SW480 (cell line): Measurements from ENCODE around the gene UBAC2.

Source experiments
- DNase-seq: peaks from one replicate; pipeline ENCODE4 v3.0.0-alpha.2; 2016; ENCODE audit warnings: low spot score

UBAC2 gene

GRCh38 chr13:99200432-99201167 is at the start of gene UBAC2:
Gene UBAC2, plus strand, starts transcription at chr13:99200854. Its CDS starts 55 bp downstream, at chr13:99200909.
- peak; percentile 86 for DNase-seq

- peak; percentile 46 for DNase-seq
Observed at GRCh38 chr13:99151516-99151915, 49.1 kb upstream of the UBAC2 start.

- peak; percentile 13 for DNase-seq
Observed at GRCh38 chr13:99153219-99153618, 47.4 kb upstream of the UBAC2 start.

- DNase-seq = no peak
Observed at GRCh38 chr13:99154064-99154463, 46.6 kb upstream of the UBAC2 start.

GRCh38 chr13:99155821-99156220 is 44.8 kb upstream of the UBAC2 start:
- DNase-seq = no peak

GRCh38 chr13:99157046-99157445 is 43.6 kb upstream of the UBAC2 start:
- DNase-seq = no peak

- DNase-seq = no peak
Observed at GRCh38 chr13:99158846-99159245, 41.8 kb upstream of the UBAC2 start.

GRCh38 chr13:99159331-99160061 is 41.2 kb upstream of the UBAC2 start:
- DNase-seq = no peak

GRCh38 chr13:99160415-99160814 is 40.2 kb upstream of the UBAC2 start:
- DNase-seq = no peak

GRCh38 chr13:99161512-99161911 is 39.1 kb upstream of the UBAC2 start:
- DNase-seq = no peak

- no peak for DNase-seq
Observed at GRCh38 chr13:99162567-99163361, 37.9 kb upstream of the UBAC2 start.

- no peak for DNase-seq
Observed at GRCh38 chr13:99164226-99164625, 36.4 kb upstream of the UBAC2 start.

GRCh38 chr13:99165753-99166587 is 34.7 kb upstream of the UBAC2 start:
- no peak for DNase-seq

GRCh38 chr13:99172951-99173350 is 27.7 kb upstream of the UBAC2 start:
- no peak for DNase-seq

GRCh38 chr13:99173606-99174005 is 27.0 kb upstream of the UBAC2 start:
- no peak for DNase-seq

- DNase-seq = no peak
Observed at GRCh38 chr13:99174533-99175100, 26.0 kb upstream of the UBAC2 start.

GRCh38 chr13:99176309-99177276 is 24.1 kb upstream of the UBAC2 start:
- peak; percentile 63 for DNase-seq

GRCh38 chr13:99178636-99179035 is 22.0 kb upstream of the UBAC2 start:
- DNase-seq = no peak

- no peak for DNase-seq
Observed at GRCh38 chr13:99179460-99179859, 21.2 kb upstream of the UBAC2 start.

- DNase-seq = no peak
Observed at GRCh38 chr13:99182439-99182838, 18.2 kb upstream of the UBAC2 start.
